C4-2B (cell line): ENCODE data around the gene CEMP1.

Source experiments
- CTCF ChIP-seq: fragments of 450-650 bp; conservative IDR thresholded peaks from 2 replicates; pipeline ENCODE4 v1.5.1; 2017; ENCODE audit warnings: mild to moderate bottlenecking
- ZFX ChIP-seq: fragments of 450-650 bp; IDR thresholded peaks from 2 replicates; pipeline ENCODE4 v1.6.1; 2017

DNA sequence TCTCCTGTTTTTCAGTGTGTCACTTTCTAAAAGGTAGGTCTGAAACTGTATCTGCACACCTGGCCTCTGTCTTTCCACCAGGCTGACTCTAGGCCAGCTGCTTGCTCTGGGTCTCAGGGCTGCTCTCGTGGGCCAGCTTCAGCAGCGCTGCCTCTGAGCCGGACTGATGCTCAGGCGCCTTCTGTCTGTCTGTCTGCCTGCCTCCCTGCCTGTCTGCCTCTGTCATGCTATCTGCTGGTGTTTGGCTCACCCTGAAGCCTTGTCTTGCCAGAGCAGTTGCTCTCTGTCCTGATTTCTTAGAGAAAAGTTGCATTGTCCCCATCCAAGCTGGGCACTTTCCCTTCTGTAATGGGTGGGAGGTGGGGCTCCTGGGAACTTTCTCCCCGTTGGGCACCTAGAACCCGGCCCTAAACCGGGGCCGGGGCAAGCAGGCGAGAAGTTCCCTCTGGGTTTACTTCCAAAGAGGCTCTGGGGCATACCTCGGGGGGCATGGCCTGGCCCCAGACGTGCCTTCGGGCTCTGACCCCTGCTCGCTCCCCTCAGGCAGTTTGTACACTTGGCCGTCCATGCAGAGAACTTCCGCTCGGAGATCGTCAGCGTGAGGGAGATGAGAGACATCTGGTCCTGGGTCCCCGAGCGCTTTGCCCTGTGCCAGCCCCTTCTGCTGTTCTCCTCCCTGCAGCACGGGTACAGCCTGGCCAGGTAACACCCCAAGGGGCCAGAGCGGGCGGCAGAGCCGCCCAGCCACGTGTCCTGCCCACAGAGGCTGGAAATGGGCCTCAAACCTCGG is 33.3 kb downstream of the CEMP1 start:
- TF ChIP-seq CTCF (no peak), ZFX (no peak)
